Peyer's patch (tissue), 4 donors: ENCODE measurements around the gene MSANTD2. TPM values are rescaled to one million over a fixed set of nuclear protein-coding genes. Genes with fewer than 3 reads are reported as not detected.
A peak's percentile ranks its signal among the peaks of the same experiment; 100 is the strongest.

Experiments
- DNase-seq, 3 donors: peaks; one replicate each; pipeline ENCODE4 v3.0.0-alpha.2; 2017 to 2019
- H3K27ac ChIP-seq, 4 donors: fragments of 200-600 bp; sonication (generic); one replicate each; pipeline ENCODE4 v1.5.1; 2016 to 2019
- H3K27me3 ChIP-seq, 2 donors: fragments of 200-600 bp; sonication (generic); one replicate each; pipeline ENCODE4 v1.5.1; 2019
- H3K36me3 ChIP-seq, 3 donors: fragments of 200-600 bp; sonication (generic); one replicate each; pipeline ENCODE4 v1.5.1; 2016 to 2019
- H3K4me1 ChIP-seq, 4 donors: fragments of 200-600 bp; sonication (generic); one replicate each; pipeline ENCODE4 v1.5.1; 2016 to 2019
- H3K4me3 ChIP-seq, 4 donors: fragments of 200-600 bp; sonication (generic); 1 replicate in 3 of 4; 2 replicates in 1 of 4; pipeline ENCODE4 v1.5.1; 2016 to 2019; ENCODE audit warnings: mild to moderate bottlenecking in 1 of 4
- H3K9me3 ChIP-seq, 4 donors: fragments of 200-600 bp; sonication (generic); one replicate each; pipeline ENCODE4 v1.5.1; 2016 to 2019; ENCODE audit warnings: mild to moderate bottlenecking in 1 of 4
- POLR2A ChIP-seq, 2 donors: fragments of 450-650 bp; IDR thresholded peaks; one replicate each; pipeline ENCODE4 v1.5.1; 2017; ENCODE audit warnings: antibody characterized with exemption in 2 of 2, mild to moderate bottlenecking in 2 of 2, moderate library complexity in 2 of 2
- total RNA-seq, 4 donors: library from RNA; depleted of rRNA; stranded (reverse); fragments of >200 nt; gene quantifications; one replicate each; pipeline ENCODE4 v1.1.0, GENCODE V29; 2016
- TF ChIP-seq, protein P1 (sequence below), 6 experiments: fragments of 450-650 bp in 4 of 6; fragments of 200-600 bp in 2 of 6; sonication (generic) in 1 of 6; IDR thresholded peaks; one replicate each; pipeline ENCODE4 v1.5.1; 2017 to 2019; ENCODE audit warnings: antibody characterized with exemption in 6 of 6, mild to moderate bottlenecking in 3 of 6, moderate library complexity in 1 of 6

Gene MSANTD2
- total RNA-seq, 4 donors from 2014 or later: 16.5 to 33.8 (median 17.3) TPM

DNA sequence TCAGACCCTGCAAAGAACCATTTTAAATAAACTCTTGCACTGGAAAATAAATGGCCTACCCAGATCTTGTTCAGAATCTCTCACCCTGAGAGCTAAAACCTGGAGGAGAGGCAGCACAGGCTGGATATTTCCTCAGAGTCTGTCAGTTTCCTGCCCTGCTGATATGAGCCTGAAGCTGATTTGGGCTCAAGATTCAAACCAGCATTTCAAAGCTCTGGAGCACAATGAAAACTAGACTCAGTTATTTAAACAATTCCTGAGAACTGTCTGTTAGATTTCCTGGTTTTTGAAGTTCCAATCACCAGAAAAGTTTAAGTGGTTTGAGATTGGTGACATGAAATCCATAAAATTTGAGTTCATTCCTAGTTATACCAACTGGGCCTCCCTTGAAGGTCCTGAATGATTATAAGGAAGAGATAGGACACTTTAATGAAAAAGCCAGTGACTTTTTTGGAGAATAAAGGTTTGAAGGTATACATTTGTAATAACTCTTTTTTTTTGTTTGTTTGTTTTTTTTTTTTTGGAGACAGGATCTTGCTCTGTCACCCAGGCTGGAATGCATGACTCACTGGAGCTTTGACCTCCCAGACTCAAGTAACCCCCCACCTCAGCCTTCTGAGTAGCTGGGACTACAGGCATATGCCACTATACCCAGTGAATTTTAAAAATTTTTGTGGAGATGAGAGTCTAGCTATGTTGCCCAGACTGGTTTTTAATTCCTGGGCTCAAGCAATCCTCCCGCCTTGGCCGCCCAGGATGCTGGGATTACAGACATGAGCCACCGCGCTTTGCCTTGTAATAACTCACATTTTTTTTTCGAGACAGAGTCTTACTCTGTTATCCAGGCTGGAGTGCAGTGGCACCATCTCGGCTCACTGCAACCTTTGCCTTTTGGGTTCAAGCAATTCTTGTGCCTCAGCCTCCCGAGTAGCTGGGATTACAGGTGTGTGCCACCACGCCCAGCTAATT lies 30.1 kb downstream of the MSANTD2 start:
- Histone ChIP-seq H3K27ac (no peak overlapping the region), H3K36me3 (peaks cover 0 to 32% (median 0%) of the 10 kb centered on the region in 3 donors), H3K4me1 (no peaks in the 10 kb centered on the region), H3K9me3 (no peaks in the 10 kb centered on the region), H3K4me3 (no peak overlapping the region), H3K27me3 (no peaks in the 10 kb centered on the region)
- no peak for DNase-seq
- TF ChIP-seq POLR2A (IDR thresholded peaks at IDR 0.05): no peak
- TF ChIP-seq, protein P1, sequence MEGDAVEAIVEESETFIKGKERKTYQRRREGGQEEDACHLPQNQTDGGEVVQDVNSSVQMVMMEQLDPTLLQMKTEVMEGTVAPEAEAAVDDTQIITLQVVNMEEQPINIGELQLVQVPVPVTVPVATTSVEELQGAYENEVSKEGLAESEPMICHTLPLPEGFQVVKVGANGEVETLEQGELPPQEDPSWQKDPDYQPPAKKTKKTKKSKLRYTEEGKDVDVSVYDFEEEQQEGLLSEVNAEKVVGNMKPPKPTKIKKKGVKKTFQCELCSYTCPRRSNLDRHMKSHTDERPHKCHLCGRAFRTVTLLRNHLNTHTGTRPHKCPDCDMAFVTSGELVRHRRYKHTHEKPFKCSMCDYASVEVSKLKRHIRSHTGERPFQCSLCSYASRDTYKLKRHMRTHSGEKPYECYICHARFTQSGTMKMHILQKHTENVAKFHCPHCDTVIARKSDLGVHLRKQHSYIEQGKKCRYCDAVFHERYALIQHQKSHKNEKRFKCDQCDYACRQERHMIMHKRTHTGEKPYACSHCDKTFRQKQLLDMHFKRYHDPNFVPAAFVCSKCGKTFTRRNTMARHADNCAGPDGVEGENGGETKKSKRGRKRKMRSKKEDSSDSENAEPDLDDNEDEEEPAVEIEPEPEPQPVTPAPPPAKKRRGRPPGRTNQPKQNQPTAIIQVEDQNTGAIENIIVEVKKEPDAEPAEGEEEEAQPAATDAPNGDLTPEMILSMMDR (IDR thresholded peaks at IDR 0.05): no peak

DNA sequence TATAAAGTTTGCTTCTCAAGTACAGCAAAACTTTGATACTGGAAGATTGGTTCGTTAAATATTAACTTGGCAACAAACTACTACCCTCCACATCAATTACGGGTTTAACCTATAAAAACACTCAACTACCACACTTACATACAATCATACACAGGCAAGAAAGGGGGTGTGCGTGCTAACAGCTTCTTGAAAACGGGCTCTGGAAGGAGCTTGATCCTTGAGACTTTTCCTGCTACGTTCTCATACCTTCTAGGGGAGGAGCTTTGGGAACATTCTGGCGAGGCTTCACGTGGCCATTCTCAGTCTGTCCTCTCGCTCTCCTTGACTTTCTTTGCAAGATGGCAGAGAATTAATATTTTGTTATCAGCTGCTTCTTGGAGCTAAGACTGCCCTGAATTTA lies 31.3 kb downstream of the MSANTD2 start:
- H3K36me3 ChIP-seq: peaks cover 0 to 36% (median 0%) of the 10 kb centered on the region in 3 donors
- no peak overlapping the region for H3K4me3 ChIP-seq
- H3K27me3 ChIP-seq: no peaks in the 10 kb centered on the region
- DNase-seq: no peak
- TF ChIP-seq POLR2A (IDR thresholded peaks at IDR 0.05): no peak
- TF ChIP-seq, protein P1 (IDR thresholded peaks at IDR 0.05): no peak
- H3K27ac ChIP-seq: no peak overlapping the region
- no peaks in the 10 kb centered on the region for H3K4me1 ChIP-seq
- H3K9me3 ChIP-seq: no peaks in the 10 kb centered on the region

DNA sequence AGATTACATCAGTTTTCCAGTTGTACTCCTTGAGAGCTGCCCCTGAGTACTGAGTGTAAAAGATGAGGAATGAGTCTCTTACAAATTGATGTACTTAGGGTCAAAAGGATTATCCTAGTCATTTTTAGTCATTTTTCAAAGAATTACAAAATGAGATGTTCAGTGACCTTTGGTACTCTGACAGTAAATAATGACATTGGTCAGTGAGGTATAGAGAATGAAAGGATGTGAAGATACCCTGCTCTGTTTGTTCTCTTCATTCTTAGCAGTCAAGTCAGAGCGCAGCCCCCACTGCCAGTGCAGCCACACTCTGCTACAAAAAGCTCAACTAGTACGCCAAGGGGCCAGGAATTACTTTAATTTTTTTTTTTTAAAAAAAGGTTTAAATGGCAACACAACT lies 34.0 kb downstream of the MSANTD2 start:
- Histone ChIP-seq H3K27ac (no peak overlapping the region), H3K9me3 (no peaks in the 10 kb centered on the region), H3K27me3 (peaks cover 0 to 7% of the 10 kb centered on the region in 2 donors), H3K4me1 (peaks cover 0 to 14% (median 8%) of the 10 kb centered on the region in 4 donors), H3K4me3 (no peak overlapping the region), H3K36me3 (peaks cover 0 to 23% (median 0%) of the 10 kb centered on the region in 3 donors)
- no peak for TF ChIP-seq POLR2A (IDR thresholded peaks at IDR 0.05)
- TF ChIP-seq, protein P1 (IDR thresholded peaks at IDR 0.05): no peak
- no peak for DNase-seq

DNA sequence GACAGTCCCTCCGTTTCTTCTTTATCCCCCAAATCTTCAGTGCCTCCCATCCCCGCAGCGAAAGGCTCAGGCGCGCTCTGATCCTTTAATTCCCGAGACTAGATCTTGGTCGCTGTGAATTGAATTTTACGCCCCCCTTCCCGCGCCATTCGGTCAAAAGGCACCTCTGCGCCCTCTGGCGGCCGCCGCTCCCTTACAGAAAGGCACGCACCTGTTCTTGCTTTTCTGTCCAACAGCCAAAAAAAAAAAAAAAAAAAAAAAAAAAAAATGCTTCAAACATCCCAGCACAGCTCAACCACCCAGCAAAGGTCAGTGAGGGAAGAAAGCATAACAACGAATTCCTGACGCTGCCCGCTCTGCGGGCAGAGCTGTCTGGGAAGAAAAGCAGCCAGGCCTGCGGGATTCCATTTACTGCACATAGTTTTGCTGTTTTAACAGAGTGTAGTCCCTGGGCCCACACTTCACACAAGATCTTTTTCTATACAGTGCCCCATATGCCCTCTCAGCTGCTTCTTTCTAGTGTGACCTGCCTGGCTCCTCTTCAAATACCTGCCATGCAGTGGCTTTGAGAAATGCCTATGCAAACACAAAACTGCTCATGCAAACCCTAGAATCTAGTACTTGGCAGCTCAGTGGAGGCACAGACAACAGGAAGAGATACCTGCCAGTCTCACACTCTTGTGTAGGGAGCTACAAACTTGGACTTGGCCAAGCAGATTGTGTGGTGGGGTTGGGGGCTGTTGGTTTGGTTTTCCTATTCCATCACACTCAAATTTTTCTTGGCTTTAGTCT lies 36.9 kb downstream of the MSANTD2 start:
- Histone ChIP-seq H3K4me1 (peaks cover 6 to 36% (median 15%) of the 10 kb centered on the region in 4 donors), H3K27me3 (peaks cover 0 to 24% of the 10 kb centered on the region in 2 donors), H3K27ac (peak overlapping the region in 3 of 4 donors; percentile 51 to 66 (median 59)), H3K4me3 (peak overlapping the region; percentile 35 to 74 (median 58)), H3K36me3 (peaks cover 0 to 19% (median 0%) of the 10 kb centered on the region in 3 donors), H3K9me3 (no peaks in the 10 kb centered on the region)
- TF ChIP-seq, protein P1 (IDR thresholded peaks at IDR 0.05): peak in 5 of 6 experiments; percentile 64 to 80 (median 73)
- no peak for TF ChIP-seq POLR2A (IDR thresholded peaks at IDR 0.05)
- peak; percentile 88 to 95 (median 89) for DNase-seq

DNA sequence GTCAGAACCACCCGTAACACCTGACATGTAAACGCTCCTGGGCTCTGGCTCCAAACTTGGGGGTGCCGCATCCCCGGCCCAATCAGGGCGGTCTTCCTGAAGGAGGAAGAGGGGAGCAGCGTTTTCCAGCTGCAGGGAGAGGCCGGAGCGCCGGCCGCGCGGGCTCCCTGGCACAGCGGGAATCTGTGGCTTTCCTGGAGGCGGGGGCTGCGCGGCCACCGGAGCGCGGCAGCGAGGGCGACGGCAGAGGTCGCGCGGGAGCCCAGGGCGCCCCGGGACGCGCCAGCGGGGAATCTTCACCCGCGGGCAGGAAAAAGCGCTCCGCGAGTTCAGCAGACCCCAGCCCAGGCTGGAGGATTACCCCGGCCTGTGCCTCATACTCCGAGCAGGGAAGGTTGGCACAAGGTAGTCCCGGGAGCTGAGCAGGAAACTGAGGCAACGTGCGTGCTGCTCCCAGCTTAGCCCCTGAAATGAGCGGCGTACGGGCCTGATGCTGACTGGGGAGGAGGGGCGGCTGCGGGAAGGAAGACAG lies 37.5 kb downstream of the MSANTD2 start:
- Histone ChIP-seq H3K9me3 (no peaks in the 10 kb centered on the region), H3K27ac (peak overlapping the region in 3 of 4 donors; percentile 51 to 66 (median 59)), H3K4me3 (peak overlapping the region; percentile 35 to 74 (median 58)), H3K27me3 (peaks cover 0 to 29% of the 10 kb centered on the region in 2 donors), H3K4me1 (peaks cover 6 to 42% (median 19%) of the 10 kb centered on the region in 4 donors), H3K36me3 (peaks cover 0 to 19% (median 0%) of the 10 kb centered on the region in 3 donors)
- DNase-seq: peak in 1 of 3 donors; percentile 59
- TF ChIP-seq, protein P1 (IDR thresholded peaks at IDR 0.05): no peak
- no peak for TF ChIP-seq POLR2A (IDR thresholded peaks at IDR 0.05)
